ENCODE measurements around the gene PIM3. TPM values are rescaled to one million over a fixed set of nuclear protein-coding genes. Genes with fewer than 3 reads are reported as not detected.

The PIM3 gene
- polyA plus RNA-seq, 1 of the 3 experiments (the other 2 are of a cell fraction): 15.3 TPM

DNA sequence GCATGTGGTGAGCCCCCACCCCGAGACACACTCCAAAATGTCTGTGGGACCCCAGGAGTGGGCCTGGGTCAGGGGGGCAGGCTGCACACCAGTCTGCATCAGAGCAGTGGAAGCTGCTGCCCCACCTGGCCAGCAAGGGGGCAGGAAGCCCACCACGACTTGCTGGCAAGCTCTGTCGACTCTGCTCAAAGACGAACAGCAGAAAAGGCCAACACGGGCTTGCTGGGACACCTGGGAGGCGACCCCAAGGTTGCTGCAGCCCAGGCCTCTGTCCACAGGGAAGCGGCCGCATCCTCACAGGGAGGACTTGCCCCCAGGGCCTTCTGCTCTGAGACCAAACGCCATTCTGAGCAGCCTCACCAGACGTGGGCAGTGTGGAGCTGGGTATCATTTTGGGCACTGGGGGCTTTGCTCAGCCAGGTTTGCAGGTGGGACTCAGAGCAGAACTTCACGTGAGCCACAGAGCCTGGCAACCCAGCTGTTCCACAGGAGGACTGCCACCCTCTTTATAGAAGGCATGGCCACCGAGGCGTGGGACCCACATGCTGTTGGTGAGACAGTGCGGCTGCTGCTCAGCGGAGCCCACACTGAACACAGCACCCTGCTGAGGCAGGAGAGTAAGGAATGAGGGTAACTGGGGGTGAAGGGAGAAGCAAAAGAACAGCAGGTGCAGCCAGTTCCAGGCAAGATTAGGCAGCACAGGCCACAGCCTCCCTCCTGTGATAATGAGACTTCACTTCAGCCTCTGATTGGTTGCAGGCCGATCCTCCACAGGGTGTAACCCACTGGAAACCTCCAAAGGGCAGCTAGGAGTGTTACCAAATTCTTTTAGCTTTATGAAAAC lies 41.0 kb downstream of the PIM3 start:
- H3K36me3 ChIP-seq (replicated peaks in 1 of 2; ENCODE audit: control insufficient read depth in 1 of 2, insufficient read depth in 2 of 2, low read length in 1 of 2): no peaks in the 10 kb centered on the region
- no peaks in the 10 kb centered on the region for H4K20me1 ChIP-seq (ENCODE audit: insufficient read depth)
- no peaks in the 10 kb centered on the region for H3K79me2 ChIP-seq (ENCODE audit: insufficient read depth)
- no peak overlapping the region for H3K4me3 ChIP-seq (ENCODE audit: low read depth in 2 of 2, low read length in 1 of 2)
- H3K9me3 ChIP-seq: no peaks in the 10 kb centered on the region
- no peaks in the 10 kb centered on the region for H3K27me3 ChIP-seq (ENCODE audit: insufficient read depth)
- ChIA-PET CTCF (interaction anchor here (0.9 to 2.1 kb wide), 3 partner anchors 21 to 71 kb away, joined by 3 to 7 read pairs (median 4); no protein-coding TSS in a partner anchor), POLR2A (no interaction called here)
- no peak for DNase-seq
- TF ChIP-seq NRF1 (IDR thresholded peaks at IDR 0.05; ENCODE audit: low read depth, low read length): no peak
- no peak for TF ChIP-seq YY1 (IDR thresholded peaks at IDR 0.05; ENCODE audit: low read depth)
- TF ChIP-seq, protein P1, sequence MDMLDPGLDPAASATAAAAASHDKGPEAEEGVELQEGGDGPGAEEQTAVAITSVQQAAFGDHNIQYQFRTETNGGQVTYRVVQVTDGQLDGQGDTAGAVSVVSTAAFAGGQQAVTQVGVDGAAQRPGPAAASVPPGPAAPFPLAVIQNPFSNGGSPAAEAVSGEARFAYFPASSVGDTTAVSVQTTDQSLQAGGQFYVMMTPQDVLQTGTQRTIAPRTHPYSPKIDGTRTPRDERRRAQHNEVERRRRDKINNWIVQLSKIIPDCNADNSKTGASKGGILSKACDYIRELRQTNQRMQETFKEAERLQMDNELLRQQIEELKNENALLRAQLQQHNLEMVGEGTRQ (IDR thresholded peaks at IDR 0.05; ENCODE audit: borderline replicate concordance, low read depth, low read length): no peak
- no peak for TF ChIP-seq RCOR1 (IDR thresholded peaks at IDR 0.05; ENCODE audit: low read length)
- H2AFZ ChIP-seq (ENCODE audit: low read depth): no peak overlapping the region
- no peak overlapping the region for H3K27ac ChIP-seq (ENCODE audit: low read depth in 2 of 2, low read length in 1 of 2)
- H3K4me2 ChIP-seq: no peak overlapping the region
- H3K9me2 ChIP-seq: no peaks in the 10 kb centered on the region
- 72% methylated on average over 5 of the region's 16 CpGs for WGBS (ENCODE audit: low lambda C conversion rate)
- H3F3A ChIP-seq (replicated peaks; ENCODE audit: insufficient read depth): no peaks in the 10 kb centered on the region
- H3K4me1 ChIP-seq (ENCODE audit: control insufficient read depth in 1 of 2, insufficient read depth in 2 of 2, low read depth in 1 of 2, low read length in 1 of 2): peaks cover 0 to 4% of the 10 kb centered on the region in 2 experiments; a peak in 1 of 4 replicates
- H3K9ac ChIP-seq: no peak overlapping the region

DNA sequence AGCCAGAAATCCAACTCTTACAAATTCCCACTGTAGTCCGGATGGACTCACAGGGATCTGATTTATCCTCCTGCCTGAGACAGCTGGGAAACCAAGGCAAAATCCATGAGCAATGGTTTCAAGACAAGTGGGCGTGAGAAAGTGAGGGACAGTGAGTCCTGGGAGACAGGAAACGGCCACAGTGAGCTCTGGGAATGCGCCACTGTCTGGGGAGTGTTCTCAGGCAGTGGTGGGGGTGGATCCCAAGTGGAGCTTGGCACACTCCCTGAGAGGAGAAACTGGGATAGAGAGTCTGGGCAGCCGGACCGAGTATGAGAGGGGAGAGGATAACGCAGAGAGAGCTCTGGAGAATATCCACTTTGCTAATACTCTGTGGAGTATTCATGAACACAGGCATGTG lies 42.2 kb downstream of the PIM3 start:
- no peak overlapping the region for H3K4me2 ChIP-seq
- ChIA-PET CTCF (interaction anchor here (0.7 kb wide), 2 partner anchors 20 to 25 kb away, joined by 3 read pairs; no protein-coding TSS in a partner anchor), POLR2A (no interaction called here)
- no peak for DNase-seq
- 71% methylated on average over 7 of the region's 7 CpGs for WGBS (ENCODE audit: low lambda C conversion rate)
- H3K4me3 ChIP-seq (ENCODE audit: low read depth in 2 of 2, low read length in 1 of 2): no peak overlapping the region
- H3K79me2 ChIP-seq (ENCODE audit: insufficient read depth): no peaks in the 10 kb centered on the region
- no peaks in the 10 kb centered on the region for H4K20me1 ChIP-seq (ENCODE audit: insufficient read depth)
- H3K27ac ChIP-seq (ENCODE audit: low read depth in 2 of 2, low read length in 1 of 2): no peak overlapping the region
- H3K9me2 ChIP-seq: no peaks in the 10 kb centered on the region
- no peaks in the 10 kb centered on the region for H3K9me3 ChIP-seq
- no peaks in the 10 kb centered on the region for H3K27me3 ChIP-seq (ENCODE audit: insufficient read depth)
- peaks cover 0 to 4% of the 10 kb centered on the region in 2 experiments; a peak in 1 of 4 replicates for H3K4me1 ChIP-seq (ENCODE audit: control insufficient read depth in 1 of 2, insufficient read depth in 2 of 2, low read depth in 1 of 2, low read length in 1 of 2)
- no peaks in the 10 kb centered on the region for H3F3A ChIP-seq (replicated peaks; ENCODE audit: insufficient read depth)
- no peak overlapping the region for H2AFZ ChIP-seq (ENCODE audit: low read depth)
- H3K9ac ChIP-seq: no peak overlapping the region
- TF ChIP-seq FOXM1 (IDR thresholded peaks at IDR 0.05; ENCODE audit: low read depth) (no peak), YY1 (IDR thresholded peaks at IDR 0.05; ENCODE audit: low read depth) (no peak), NRF1 (IDR thresholded peaks at IDR 0.05; ENCODE audit: low read depth, low read length) (no peak), NFIC (IDR thresholded peaks at IDR 0.05; ENCODE audit: borderline replicate concordance) (no peak), SMC3 (IDR thresholded peaks at IDR 0.05; ENCODE audit: low read depth, low read length) (no peak), MEF2A (IDR thresholded peaks at IDR 0.05; ENCODE audit: borderline replicate concordance, low read depth) (no peak), POLR2AphosphoS5 (IDR thresholded peaks at IDR 0.05; ENCODE audit: low read depth, low read length) (no peak), TEAD4 (IDR thresholded peaks at IDR 0.05; ENCODE audit: borderline replicate concordance, insufficient read depth) (no peak)
- TF ChIP-seq, protein P2, sequence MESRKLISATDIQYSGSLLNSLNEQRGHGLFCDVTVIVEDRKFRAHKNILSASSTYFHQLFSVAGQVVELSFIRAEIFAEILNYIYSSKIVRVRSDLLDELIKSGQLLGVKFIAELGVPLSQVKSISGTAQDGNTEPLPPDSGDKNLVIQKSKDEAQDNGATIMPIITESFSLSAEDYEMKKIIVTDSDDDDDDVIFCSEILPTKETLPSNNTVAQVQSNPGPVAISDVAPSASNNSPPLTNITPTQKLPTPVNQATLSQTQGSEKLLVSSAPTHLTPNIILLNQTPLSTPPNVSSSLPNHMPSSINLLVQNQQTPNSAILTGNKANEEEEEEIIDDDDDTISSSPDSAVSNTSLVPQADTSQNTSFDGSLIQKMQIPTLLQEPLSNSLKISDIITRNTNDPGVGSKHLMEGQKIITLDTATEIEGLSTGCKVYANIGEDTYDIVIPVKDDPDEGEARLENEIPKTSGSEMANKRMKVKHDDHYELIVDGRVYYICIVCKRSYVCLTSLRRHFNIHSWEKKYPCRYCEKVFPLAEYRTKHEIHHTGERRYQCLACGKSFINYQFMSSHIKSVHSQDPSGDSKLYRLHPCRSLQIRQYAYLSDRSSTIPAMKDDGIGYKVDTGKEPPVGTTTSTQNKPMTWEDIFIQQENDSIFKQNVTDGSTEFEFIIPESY (IDR thresholded peaks at IDR 0.05; ENCODE audit: borderline replicate concordance, low read depth): no peak
- TF ChIP-seq, protein P1 (IDR thresholded peaks at IDR 0.05; ENCODE audit: borderline replicate concordance, low read depth, low read length): no peak
- no peaks in the 10 kb centered on the region for H3K36me3 ChIP-seq (replicated peaks in 1 of 2; ENCODE audit: control insufficient read depth in 1 of 2, insufficient read depth in 2 of 2, low read length in 1 of 2)
